ENCODE data around the gene TSNAXIP1.

The TSNAXIP1 gene

GRCh38 chr16:67806428-67807147, at the start of gene TSNAXIP1, which contains the start of gene RANBP10:
TSNAXIP1 (plus strand) TSS chr16:67806889; CDS start chr16:67807150, 261 bp downstream.
RANBP10 (minus strand) TSS chr16:67806560; CDS start chr16:67806536, 24 bp downstream.
- peak; percentile 96 for FAIRE-seq

GRCh38 chr16:67758006-67758405, 48.7 kb upstream of the TSNAXIP1 start:
- no peak for FAIRE-seq

- no peak for FAIRE-seq
Observed at GRCh38 chr16:67758966-67759365, 47.7 kb upstream of the TSNAXIP1 start.

- no peak for FAIRE-seq
Observed at GRCh38 chr16:67760206-67760955, 46.3 kb upstream of the TSNAXIP1 start.

GRCh38 chr16:67760956-67761230, 45.8 kb upstream of the TSNAXIP1 start:
- FAIRE-seq: no peak

- FAIRE-seq: no peak
Observed at GRCh38 chr16:67761924-67762323, 44.8 kb upstream of the TSNAXIP1 start.

GRCh38 chr16:67762385-67762784, 44.3 kb upstream of the TSNAXIP1 start:
- FAIRE-seq: no peak

GRCh38 chr16:67763066-67763465, 43.6 kb upstream of the TSNAXIP1 start:
- FAIRE-seq: no peak

GRCh38 chr16:67764158-67764667, 42.5 kb upstream of the TSNAXIP1 start:
- FAIRE-seq: no peak

- FAIRE-seq: no peak
Observed at GRCh38 chr16:67766291-67766690, 40.4 kb upstream of the TSNAXIP1 start.

- FAIRE-seq: no peak
Observed at GRCh38 chr16:67767953-67768352, 38.7 kb upstream of the TSNAXIP1 start.

GRCh38 chr16:67770346-67770991, 36.2 kb upstream of the TSNAXIP1 start:
- FAIRE-seq: no peak

- FAIRE-seq: no peak
Observed at GRCh38 chr16:67773099-67773498, 33.6 kb upstream of the TSNAXIP1 start.

GRCh38 chr16:67773569-67774456, 32.9 kb upstream of the TSNAXIP1 start:
- no peak for FAIRE-seq

- FAIRE-seq: no peak
Observed at GRCh38 chr16:67774457-67774853, 32.2 kb upstream of the TSNAXIP1 start.

GRCh38 chr16:67775273-67775672, 31.4 kb upstream of the TSNAXIP1 start:
- FAIRE-seq: no peak

GRCh38 chr16:67779256-67780014, 27.3 kb upstream of the TSNAXIP1 start:
- no peak for FAIRE-seq

- no peak for FAIRE-seq
Observed at GRCh38 chr16:67780847-67781564, 25.7 kb upstream of the TSNAXIP1 start.

- FAIRE-seq: no peak
Observed at GRCh38 chr16:67781565-67781921, 25.1 kb upstream of the TSNAXIP1 start.

- no peak for FAIRE-seq
Observed at GRCh38 chr16:67782567-67783352, 23.9 kb upstream of the TSNAXIP1 start.
